Right hindlimb (tissue), 1 donor: ENCODE results near the gene EXT2.

Experiments
- DNase-seq: peaks from one replicate; pipeline ENCODE4 v3.0.0-alpha.2; 2018

The EXT2 gene

DNA sequence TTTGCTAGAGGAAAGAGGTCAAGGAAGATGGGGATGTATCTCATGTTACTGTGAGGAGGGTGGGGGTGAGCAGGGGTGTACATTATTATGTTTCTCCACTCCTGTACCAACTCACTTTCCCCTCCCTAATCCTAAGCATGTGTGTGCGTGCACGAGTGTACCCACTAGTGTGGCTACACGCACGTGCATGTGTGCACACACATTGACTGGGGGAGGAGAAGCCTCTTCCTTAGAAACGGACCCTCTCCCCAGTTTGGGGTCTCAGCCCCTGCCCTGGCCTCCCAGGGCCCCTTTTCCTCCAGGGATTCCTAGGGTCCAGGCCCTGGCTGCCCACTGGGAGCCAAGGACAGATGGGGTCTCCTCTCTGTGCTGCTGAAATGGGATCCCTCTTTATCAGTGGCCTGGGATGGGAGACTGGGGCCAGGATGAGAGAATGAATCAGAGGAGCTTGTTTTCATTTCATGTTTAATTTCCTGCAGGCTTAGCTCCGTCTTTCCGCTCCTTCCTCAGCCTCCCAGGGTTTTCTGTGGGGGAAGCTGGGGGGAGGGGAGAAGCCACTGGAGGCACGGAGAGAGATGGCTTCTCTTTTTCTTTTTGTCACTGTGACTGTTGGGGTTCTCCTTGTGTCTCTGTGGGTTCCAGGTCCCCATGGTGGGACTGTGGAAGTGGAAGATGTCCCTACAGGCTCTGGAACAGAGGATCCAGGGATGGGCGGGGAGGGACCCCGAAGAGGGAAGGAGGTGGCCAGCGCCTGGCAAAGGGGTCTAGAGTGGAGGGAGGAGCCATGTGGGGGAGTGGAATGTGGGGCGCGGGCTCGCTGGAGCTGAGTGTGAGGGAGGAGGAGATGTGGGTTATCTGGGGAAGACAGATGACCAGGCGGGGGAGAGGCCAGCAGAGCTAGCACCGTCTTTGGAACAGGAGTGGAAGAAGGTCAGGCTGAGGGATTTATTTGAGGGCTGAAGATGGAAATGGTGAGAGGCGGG, 174.2 kb downstream of the EXT2 start:
- peak; percentile 21 for DNase-seq

GRCh38 chr11:44270403-44271273, 175.2 kb downstream of the EXT2 start:
- DNase-seq = peak; percentile 60

GRCh38 chr11:44271286-44271685, 175.8 kb downstream of the EXT2 start:
- DNase-seq = no peak

DNA sequence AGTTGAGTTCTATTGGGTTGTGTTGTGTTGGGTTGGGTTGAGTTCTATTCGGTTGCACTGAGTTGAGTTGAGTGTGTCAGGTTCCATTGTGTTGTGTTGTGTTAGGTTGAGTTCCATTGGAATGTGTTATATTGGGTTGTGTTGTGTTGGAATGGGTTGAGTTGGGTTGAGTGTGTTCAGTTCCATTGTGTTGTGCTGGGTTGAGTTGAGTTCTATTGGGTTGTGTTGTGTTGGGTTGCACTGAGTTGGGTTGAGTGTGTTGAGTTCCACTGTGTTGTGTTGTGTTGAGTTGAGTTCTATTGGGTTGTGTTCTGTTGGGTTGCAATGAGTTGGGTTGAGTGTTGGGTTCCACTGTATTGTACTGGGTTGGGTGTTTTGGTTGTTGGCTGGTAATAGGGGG, 178.9 kb downstream of the EXT2 start:
- DNase-seq = no peak

DNA sequence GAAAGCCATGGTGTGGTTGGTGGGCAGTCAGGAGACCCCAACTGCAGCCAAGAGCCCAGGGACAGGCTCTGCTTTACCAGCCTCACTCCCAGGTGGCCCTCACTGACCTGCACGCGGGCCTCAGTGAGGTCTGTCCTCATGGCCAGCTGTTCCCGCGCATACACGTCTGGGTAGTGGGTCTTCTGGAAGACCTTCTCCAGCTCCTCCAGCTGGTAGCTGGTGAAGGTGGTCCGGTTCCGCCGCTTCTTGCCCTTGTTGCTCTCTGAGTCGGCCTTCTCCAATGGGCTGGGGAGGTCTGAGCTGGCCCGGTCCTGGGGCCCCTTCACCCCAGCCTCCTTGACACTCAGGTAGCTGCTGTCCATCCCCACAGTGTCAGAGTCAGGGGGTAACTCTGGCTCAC, 179.8 kb downstream of the EXT2 start:
- DNase-seq = no peak

DNA sequence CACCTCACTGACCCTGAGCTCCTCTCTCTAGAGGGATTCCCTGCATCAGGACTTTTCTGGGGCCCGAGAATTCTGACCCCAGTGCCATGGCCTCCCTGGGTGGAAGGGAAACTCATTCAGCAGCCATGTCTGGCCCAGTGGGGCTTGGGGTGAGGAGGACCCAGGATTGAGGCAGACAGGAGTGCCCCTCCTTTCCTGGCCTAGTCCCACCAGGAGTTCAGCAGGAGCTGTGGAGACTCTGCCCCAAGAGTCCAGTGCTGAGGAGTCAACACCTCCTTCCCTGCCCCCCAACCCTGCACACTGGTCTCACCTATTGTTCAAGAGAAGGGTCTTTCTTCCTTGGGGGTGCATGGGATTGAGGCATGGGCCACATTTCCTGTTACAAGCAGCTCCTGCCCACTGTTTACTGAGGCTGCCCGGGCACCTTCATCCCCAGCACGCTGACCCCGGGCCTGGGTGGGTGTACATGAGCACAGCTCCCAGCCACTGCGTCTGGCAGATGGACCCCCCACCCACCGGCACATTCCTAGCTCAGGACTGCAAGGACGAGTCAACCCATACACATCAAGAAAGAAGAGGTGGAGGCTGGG, 180.6 kb downstream of the EXT2 start:
- peak; percentile 12 for DNase-seq

GRCh38 chr11:44277196-44278090, 182.0 kb downstream of the EXT2 start:
- DNase-seq = peak; percentile 11

DNA sequence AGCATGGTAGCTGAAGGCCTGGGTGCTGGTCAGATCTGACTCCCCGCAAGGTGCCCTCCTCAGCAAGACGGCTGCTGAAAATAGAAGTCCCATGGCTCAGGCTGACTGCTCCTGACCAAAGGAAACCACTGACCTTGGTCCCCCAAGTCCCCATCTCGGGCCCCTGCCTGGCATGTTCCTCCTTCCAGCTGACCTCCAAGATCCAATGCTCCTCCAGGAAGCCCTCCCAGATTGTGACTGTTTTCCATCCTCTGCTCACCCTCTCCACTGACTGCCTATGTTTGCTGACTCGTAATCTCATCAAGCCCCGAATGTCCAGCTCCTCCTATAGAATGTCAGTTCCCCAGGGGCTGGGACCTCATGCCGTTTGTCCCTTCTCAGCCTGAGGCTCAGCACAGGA, 184.0 kb downstream of the EXT2 start:
- no peak for DNase-seq

DNA sequence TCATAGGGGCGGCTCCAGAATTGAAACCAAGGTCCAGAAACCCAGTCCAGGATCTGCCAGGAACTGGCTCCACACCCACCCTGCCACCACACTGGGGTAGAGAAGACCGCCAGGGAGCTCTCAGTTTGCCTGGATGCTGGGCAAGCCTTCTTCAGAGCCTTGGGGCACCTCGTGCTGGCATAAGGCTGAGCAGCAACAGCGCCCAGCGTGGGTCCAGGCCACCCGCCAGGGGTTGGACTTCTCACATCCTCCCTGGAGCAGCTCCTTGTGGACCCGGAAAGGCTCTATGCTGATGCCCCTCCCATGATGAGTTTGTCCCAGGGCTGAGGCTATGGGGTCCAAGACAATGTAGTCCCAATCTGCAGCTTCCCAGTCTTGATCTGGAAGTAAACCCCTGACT, 184.8 kb downstream of the EXT2 start:
- DNase-seq = no peak

DNA sequence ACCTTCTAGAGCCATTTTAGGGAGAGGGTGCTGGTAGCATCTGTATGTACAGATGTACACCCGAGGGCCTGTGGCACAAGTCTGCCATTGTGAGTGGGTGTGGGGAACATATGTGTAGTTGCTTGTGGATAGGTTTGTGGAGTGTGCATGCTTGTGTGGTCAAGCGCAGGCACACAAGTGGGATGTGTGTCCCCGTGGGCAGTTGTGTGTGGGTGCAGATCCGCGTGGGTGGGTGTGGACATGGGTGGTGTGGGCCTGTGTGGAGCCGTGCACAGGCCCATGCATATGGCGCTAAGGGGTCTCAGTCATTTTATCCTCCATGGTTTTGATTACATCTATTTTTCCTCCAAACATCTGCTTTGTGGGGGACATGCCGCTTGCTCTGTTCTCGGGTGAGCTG, 185.7 kb downstream of the EXT2 start:
- DNase-seq = no peak

DNA sequence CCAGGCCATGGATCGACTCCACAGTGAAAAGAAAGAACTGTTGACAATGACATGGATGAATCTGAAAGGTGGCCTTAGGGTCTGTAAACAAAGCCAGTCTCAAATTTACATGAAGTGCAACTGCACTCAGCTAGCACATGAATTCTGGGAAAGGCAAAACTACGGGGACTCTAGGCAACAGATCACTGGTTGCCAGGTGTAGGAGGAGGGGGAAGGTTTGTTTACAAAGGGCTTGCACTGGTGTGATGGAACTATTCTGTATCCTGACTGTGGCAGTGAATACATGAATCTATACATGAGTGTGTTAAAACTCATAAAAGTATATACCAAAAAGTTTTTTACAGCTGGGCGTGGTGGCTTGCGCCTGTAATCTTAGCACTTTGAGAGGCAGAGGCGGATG, 187.1 kb downstream of the EXT2 start:
- DNase-seq = no peak

DNA sequence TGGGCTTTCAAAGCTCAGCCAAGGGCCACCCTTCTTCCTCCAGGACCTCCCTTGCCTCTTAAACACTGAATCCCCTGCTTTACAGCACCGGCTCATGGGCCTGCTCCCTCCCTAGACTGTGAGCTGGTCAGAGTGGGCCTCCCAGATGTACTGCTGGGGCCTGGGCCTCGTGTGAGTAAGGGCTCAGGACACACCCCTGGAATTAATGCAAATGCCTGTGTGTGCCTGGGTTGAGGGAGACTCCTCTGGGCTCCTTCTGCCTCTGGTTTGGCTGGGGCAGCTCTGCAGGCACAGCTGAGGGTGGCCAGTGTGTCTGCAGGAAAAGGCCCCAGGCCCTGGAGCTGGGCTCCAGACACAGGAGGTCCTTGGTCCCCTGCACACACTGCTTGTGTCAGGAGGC, 190.3 kb downstream of the EXT2 start:
- DNase-seq = no peak

- DNase-seq = no peak
Observed at GRCh38 chr11:44286268-44286880, 190.9 kb downstream of the EXT2 start.

DNA sequence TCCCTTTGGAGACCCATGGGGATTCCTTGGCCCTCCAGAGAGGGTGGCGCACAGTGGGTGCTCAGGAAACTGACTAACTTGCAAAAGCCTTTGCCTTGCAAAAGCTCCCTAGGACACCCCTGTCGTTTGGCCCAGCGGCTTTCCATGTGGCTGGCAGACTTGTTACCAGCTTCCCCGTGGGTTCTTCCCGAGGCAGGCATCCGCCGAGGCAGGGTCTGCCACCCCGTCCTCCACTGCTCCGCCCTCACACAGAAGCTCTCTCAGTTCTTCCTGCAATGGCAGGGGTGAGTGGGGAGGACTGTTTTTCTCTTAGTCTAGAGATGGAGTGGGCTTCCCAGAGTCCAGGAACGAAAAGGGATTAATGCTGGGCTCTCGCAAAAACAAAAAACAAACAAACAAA, 191.4 kb downstream of the EXT2 start:
- no peak for DNase-seq

DNA sequence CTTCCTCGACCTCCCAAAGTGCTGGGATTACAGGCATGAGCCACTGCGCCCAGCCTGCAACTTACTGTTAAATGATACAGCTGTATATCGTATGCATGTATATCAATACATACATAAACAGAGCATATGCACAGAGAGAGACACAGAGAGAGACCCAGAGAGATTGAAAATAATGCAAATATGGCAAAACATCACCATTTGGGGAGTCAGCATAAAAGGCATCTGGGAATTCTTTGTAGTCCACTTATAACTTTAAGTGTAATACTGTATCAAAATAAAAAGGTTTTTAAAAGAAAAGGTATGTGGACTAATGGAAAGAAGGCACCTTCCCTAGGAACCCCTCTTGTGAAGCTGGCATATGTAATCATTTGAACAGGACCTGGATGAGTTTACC, 192.7 kb downstream of the EXT2 start:
- no peak for DNase-seq

DNA sequence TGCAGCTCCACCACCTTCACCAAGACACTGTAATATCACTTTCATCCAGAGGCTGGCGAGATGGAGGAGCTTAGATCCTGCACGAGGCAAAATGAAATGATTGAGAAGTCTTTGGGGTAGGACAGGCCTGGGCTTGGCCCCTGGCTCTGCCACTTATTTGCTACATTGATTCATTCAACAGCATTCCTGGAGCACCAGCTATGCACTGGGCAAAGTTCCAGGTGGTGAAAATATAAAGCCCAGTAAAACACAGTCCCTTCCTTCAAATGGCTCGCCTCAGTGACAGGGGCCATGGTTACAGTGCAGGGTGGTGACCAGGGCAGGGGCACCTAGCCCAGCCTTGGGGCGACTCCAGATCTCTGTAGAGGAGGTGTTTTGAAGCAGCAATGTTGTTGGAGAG, 194.7 kb downstream of the EXT2 start:
- DNase-seq = no peak
